Measurements from ENCODE around the gene CHST13.

Gene CHST13

GRCh38 chr3:126510308-126510910, 13.5 kb upstream of the CHST13 start:
- no peak overlapping the region for H3K4me3 ChIP-seq (ENCODE audit: low read depth, low read length)
- H3K9me3 ChIP-seq (ENCODE audit: control insufficient read depth, insufficient read depth, low read length) = no peaks in the 10 kb centered on the region
- H3K4me1 ChIP-seq (ENCODE audit: control insufficient read depth, insufficient read depth, low read length) = no peaks in the 10 kb centered on the region
- no peaks in the 10 kb centered on the region for H3K36me3 ChIP-seq (ENCODE audit: control insufficient read depth, insufficient read depth, low read length)
- H3K27ac ChIP-seq (ENCODE audit: low read depth, low read length) = no peak overlapping the region
- H3K9ac ChIP-seq (ENCODE audit: low read depth, low read length) = no peak overlapping the region
- H3K27me3 ChIP-seq (ENCODE audit: control insufficient read depth, insufficient read depth, low read length) = peaks cover 3% of the 10 kb centered on the region; the same call in 1 of the 2 replicates

GRCh38 chr3:126511291-126511690, 12.7 kb upstream of the CHST13 start:
- no peaks in the 10 kb centered on the region for H3K36me3 ChIP-seq (ENCODE audit: control insufficient read depth, insufficient read depth, low read length)
- no peak overlapping the region for H3K9ac ChIP-seq (ENCODE audit: low read depth, low read length)
- no peaks in the 10 kb centered on the region for H3K4me1 ChIP-seq (ENCODE audit: control insufficient read depth, insufficient read depth, low read length)
- no peak overlapping the region for H3K27ac ChIP-seq (ENCODE audit: low read depth, low read length)
- H3K4me3 ChIP-seq (ENCODE audit: low read depth, low read length) = no peak overlapping the region
- H3K9me3 ChIP-seq (ENCODE audit: control insufficient read depth, insufficient read depth, low read length) = no peaks in the 10 kb centered on the region
- peaks cover 2% of the 10 kb centered on the region; the same call in 1 of the 2 replicates for H3K27me3 ChIP-seq (ENCODE audit: control insufficient read depth, insufficient read depth, low read length)

GRCh38 chr3:126512026-126512425, 11.9 kb upstream of the CHST13 start:
- Histone ChIP-seq H3K36me3 (ENCODE audit: control insufficient read depth, insufficient read depth, low read length) (no peaks in the 10 kb centered on the region), H3K27me3 (ENCODE audit: control insufficient read depth, insufficient read depth, low read length) (no peaks in the 10 kb centered on the region), H3K9me3 (ENCODE audit: control insufficient read depth, insufficient read depth, low read length) (no peaks in the 10 kb centered on the region), H3K9ac (ENCODE audit: low read depth, low read length) (no peak overlapping the region), H3K27ac (ENCODE audit: low read depth, low read length) (no peak overlapping the region), H3K4me1 (ENCODE audit: control insufficient read depth, insufficient read depth, low read length) (no peaks in the 10 kb centered on the region), H3K4me3 (ENCODE audit: low read depth, low read length) (no peak overlapping the region)

GRCh38 chr3:126512916-126513650, 10.9 kb upstream of the CHST13 start:
- no peaks in the 10 kb centered on the region for H3K36me3 ChIP-seq (ENCODE audit: control insufficient read depth, insufficient read depth, low read length)
- no peak overlapping the region for H3K27ac ChIP-seq (ENCODE audit: low read depth, low read length)
- no peaks in the 10 kb centered on the region for H3K27me3 ChIP-seq (ENCODE audit: control insufficient read depth, insufficient read depth, low read length)
- H3K9me3 ChIP-seq (ENCODE audit: control insufficient read depth, insufficient read depth, low read length) = no peaks in the 10 kb centered on the region
- H3K4me1 ChIP-seq (ENCODE audit: control insufficient read depth, insufficient read depth, low read length) = no peaks in the 10 kb centered on the region
- H3K9ac ChIP-seq (ENCODE audit: low read depth, low read length) = no peak overlapping the region
- H3K4me3 ChIP-seq (ENCODE audit: low read depth, low read length) = no peak overlapping the region

GRCh38 chr3:126514161-126514560, 9.8 kb upstream of the CHST13 start:
- no peaks in the 10 kb centered on the region for H3K9me3 ChIP-seq (ENCODE audit: control insufficient read depth, insufficient read depth, low read length)
- no peaks in the 10 kb centered on the region for H3K4me1 ChIP-seq (ENCODE audit: control insufficient read depth, insufficient read depth, low read length)
- no peak overlapping the region for H3K4me3 ChIP-seq (ENCODE audit: low read depth, low read length)
- no peak overlapping the region for H3K27ac ChIP-seq (ENCODE audit: low read depth, low read length)
- H3K27me3 ChIP-seq (ENCODE audit: control insufficient read depth, insufficient read depth, low read length) = no peaks in the 10 kb centered on the region
- H3K9ac ChIP-seq (ENCODE audit: low read depth, low read length) = no peak overlapping the region
- H3K36me3 ChIP-seq (ENCODE audit: control insufficient read depth, insufficient read depth, low read length) = no peaks in the 10 kb centered on the region

- no peak overlapping the region for H3K27ac ChIP-seq (ENCODE audit: low read depth, low read length)
- H3K9ac ChIP-seq (ENCODE audit: low read depth, low read length) = no peak overlapping the region
- no peaks in the 10 kb centered on the region for H3K27me3 ChIP-seq (ENCODE audit: control insufficient read depth, insufficient read depth, low read length)
- H3K4me1 ChIP-seq (ENCODE audit: control insufficient read depth, insufficient read depth, low read length) = no peaks in the 10 kb centered on the region
- no peaks in the 10 kb centered on the region for H3K9me3 ChIP-seq (ENCODE audit: control insufficient read depth, insufficient read depth, low read length)
- H3K36me3 ChIP-seq (ENCODE audit: control insufficient read depth, insufficient read depth, low read length) = no peaks in the 10 kb centered on the region
- no peak overlapping the region for H3K4me3 ChIP-seq (ENCODE audit: low read depth, low read length)
These were observed 8.8 kb upstream of the CHST13 start for GRCh38 chr3:126515066-126515706.

GRCh38 chr3:126516152-126516935, 7.6 kb upstream of the CHST13 start:
- Histone ChIP-seq H3K4me3 (ENCODE audit: low read depth, low read length) (no peak overlapping the region), H3K9me3 (ENCODE audit: control insufficient read depth, insufficient read depth, low read length) (no peaks in the 10 kb centered on the region), H3K4me1 (ENCODE audit: control insufficient read depth, insufficient read depth, low read length) (no peaks in the 10 kb centered on the region), H3K9ac (ENCODE audit: low read depth, low read length) (no peak overlapping the region), H3K27me3 (ENCODE audit: control insufficient read depth, insufficient read depth, low read length) (no peaks in the 10 kb centered on the region), H3K27ac (ENCODE audit: low read depth, low read length) (no peak overlapping the region), H3K36me3 (ENCODE audit: control insufficient read depth, insufficient read depth, low read length) (no peaks in the 10 kb centered on the region)

- Histone ChIP-seq H3K27me3 (ENCODE audit: control insufficient read depth, insufficient read depth, low read length) (no peaks in the 10 kb centered on the region), H3K27ac (ENCODE audit: low read depth, low read length) (no peak overlapping the region), H3K9ac (ENCODE audit: low read depth, low read length) (no peak overlapping the region), H3K9me3 (ENCODE audit: control insufficient read depth, insufficient read depth, low read length) (no peaks in the 10 kb centered on the region), H3K36me3 (ENCODE audit: control insufficient read depth, insufficient read depth, low read length) (no peaks in the 10 kb centered on the region), H3K4me3 (ENCODE audit: low read depth, low read length) (no peak overlapping the region), H3K4me1 (ENCODE audit: control insufficient read depth, insufficient read depth, low read length) (no peaks in the 10 kb centered on the region)
These were observed 7.0 kb upstream of the CHST13 start for GRCh38 chr3:126516936-126517290.

GRCh38 chr3:126517291-126517951, 6.5 kb upstream of the CHST13 start, which contains the start of gene UROC1:
Gene UROC1 (minus strand): TSS chr3:126517773. CDS start chr3:126517719, 54 bp downstream.
- Histone ChIP-seq H3K4me3 (ENCODE audit: low read depth, low read length) (no peak within 1 kb of the TSS), H3K9ac (ENCODE audit: low read depth, low read length) (no peak within 1 kb of the TSS), H3K4me1 (ENCODE audit: control insufficient read depth, insufficient read depth, low read length) (no peaks in the 10 kb centered on the region), H3K27ac (ENCODE audit: low read depth, low read length) (no peak within 1 kb of the TSS), H3K36me3 (ENCODE audit: control insufficient read depth, insufficient read depth, low read length) (no peaks in the 10 kb centered on the region), H3K27me3 (ENCODE audit: control insufficient read depth, insufficient read depth, low read length) (peaks cover 1% of the 10 kb centered on the region; the same call in 1 of the 2 replicates), H3K9me3 (ENCODE audit: control insufficient read depth, insufficient read depth, low read length) (no peaks in the 10 kb centered on the region)

- H3K27ac ChIP-seq (ENCODE audit: low read depth, low read length) = no peak overlapping the region
- peaks cover 9% of the 10 kb centered on the region for H3K27me3 ChIP-seq (ENCODE audit: control insufficient read depth, insufficient read depth, low read length)
- H3K4me3 ChIP-seq (ENCODE audit: low read depth, low read length) = no peak overlapping the region
- H3K36me3 ChIP-seq (ENCODE audit: control insufficient read depth, insufficient read depth, low read length) = no peaks in the 10 kb centered on the region
- no peaks in the 10 kb centered on the region for H3K4me1 ChIP-seq (ENCODE audit: control insufficient read depth, insufficient read depth, low read length)
- H3K9ac ChIP-seq (ENCODE audit: low read depth, low read length) = no peak overlapping the region
- no peaks in the 10 kb centered on the region for H3K9me3 ChIP-seq (ENCODE audit: control insufficient read depth, insufficient read depth, low read length)
These were observed 5.8 kb upstream of the CHST13 start for GRCh38 chr3:126517986-126518778.

All from HUES48 (cell line).